Bone marrow (tissue), 2 donors: ENCODE measurements around the gene CLDN4.

Experiments
- DNase-seq, 2 donors: peaks; one replicate each; lab custom pipeline; 2025; lab: John Stamatoyannopoulos, UW

The CLDN4 gene

GRCh38 chr7:73872056-73872908 lies 41.5 kb downstream of the CLDN4 start:
- no peak for DNase-seq

DNA sequence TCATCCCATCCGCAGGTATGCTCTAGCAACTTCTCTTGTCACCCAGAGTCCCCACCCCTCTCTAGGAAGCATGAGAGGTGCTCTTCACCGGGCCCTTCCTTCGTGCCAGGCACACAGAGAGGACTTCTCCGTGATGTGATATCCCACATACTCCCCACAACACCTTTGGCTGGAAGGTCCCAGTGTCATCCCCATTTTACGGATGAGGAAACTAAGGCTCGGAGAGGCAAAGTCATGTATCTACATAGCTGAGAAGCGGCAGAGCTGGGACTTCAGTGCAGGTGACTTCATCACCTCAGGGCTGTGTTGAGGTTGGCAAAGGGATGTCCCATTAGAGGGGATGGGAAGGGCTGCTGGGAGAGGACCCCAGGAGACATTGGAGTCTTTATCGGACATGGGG lies 45.6 kb downstream of the CLDN4 start:
- no peak for DNase-seq

- no peak for DNase-seq
These were observed 46.2 kb downstream of the CLDN4 start for GRCh38 chr7:73876973-73877372.

- no peak for DNase-seq
These were observed 49.3 kb downstream of the CLDN4 start for GRCh38 chr7:73879977-73880681.

DNA sequence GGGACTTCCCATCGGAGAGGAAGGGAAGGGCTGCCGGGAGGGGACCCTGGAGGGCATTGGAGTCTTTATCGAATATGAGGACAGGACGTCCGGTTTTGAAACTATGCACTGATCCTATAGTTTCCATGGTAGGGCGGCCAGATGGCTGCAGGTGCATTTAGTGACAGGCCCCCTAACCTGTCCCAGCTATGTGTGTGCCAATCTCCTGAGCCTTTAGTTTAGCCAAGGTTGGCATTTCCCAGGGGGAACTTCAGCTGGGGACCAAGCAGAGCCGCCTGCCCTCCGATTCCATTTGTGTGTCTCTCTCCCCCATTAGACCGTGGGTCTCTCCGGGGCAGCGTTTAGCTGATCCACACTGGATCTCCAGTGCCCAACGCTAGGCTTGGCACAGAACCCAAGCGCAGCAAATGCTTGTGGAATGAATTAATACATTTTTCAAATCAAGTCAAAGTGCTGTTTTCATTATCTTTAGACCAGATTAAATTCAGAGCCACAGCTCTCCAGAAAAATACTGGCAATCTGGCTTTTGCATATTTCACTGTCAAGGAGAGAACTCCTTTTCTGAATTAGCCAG lies 50.0 kb downstream of the CLDN4 start:
- DNase-seq = no peak

GRCh38 chr7:73881352-73882046 lies 50.7 kb downstream of the CLDN4 start:
- no peak for DNase-seq

DNA sequence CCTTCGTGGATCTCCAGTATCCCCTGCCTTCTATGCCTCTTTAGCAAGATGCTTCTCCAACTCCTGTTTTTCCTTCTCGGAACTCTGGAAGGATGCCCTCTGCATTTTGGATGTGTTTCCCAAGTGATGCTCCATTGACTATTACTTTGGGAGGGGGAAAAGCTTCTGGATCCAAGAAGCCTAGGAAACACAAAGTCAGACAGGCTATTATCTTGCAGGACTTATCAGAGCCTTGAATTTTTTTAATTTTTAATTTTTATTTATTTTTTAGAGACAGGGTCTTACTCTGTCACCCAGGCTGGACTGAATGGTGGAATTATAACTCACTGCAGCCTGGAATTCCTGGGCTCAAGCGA lies 51.2 kb downstream of the CLDN4 start:
- no peak for DNase-seq
